SK-N-MC (cell line): Measurements from ENCODE around the gene PCNX3.

Experiments
- EZH2 ChIP-seq: fragments of 200-600 bp; sonication (generic); IDR thresholded peaks from one replicate; pipeline ENCODE4 v1.6.1; 2017; ENCODE audit warnings: antibody characterized with exemption
- FOXP2 ChIP-seq: optimal IDR thresholded peaks from 2 replicates; pipeline ENCODE3; 2011; ENCODE audit warnings: mild to moderate bottlenecking, moderate library complexity; ENCODE audit not compliant: insufficient read depth; ENCODE audit errors: extremely low read length, control extremely low read depth
- POLR2AphosphoS5 ChIP-seq: IDR thresholded peaks from 2 replicates; pipeline ENCODE4 v1.6.1; 2012; ENCODE audit warnings: mild to moderate bottlenecking, low read depth, low read length, borderline replicate concordance

DNA sequence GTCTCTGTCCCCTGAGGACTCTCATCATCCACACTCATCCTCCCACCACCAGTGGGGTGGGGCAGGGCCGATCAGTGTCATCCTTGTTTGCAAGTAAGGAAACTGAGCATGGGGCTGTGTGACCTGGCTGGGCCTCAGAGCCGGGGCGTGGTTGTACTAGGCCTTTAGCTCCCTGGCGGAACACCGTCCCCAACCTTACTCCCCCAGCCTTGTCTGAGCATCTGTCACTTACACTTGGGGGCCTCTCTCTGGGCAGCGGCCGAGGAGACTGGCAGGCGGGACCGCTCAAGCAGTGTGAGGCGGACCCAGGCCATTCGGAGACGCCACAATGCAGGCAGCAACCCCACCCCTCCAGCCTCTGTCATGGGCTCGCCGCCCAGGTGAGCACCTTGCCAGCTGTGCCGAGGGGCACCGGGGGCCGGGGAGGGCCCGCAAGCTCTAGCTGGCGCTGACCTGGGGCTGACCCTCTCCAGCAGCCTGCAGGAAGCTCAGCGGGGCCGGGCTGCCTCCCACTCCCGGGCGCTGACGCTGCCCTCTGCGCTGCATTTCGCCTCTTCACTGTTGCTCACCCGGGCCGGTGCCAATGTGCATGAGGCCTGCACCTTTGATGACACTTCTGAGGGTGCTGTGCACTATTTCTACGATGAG lies 3.8 kb downstream of the PCNX3 start:
- TF ChIP-seq POLR2AphosphoS5: no peak
- TF ChIP-seq EZH2: no peak
- TF ChIP-seq FOXP2: no peak
